Uterus (tissue), 4 donors: ENCODE measurements around the gene SWT1. TPM values are rescaled to one million over a fixed set of nuclear protein-coding genes. Genes with fewer than 3 reads are reported as not detected.

Experiments
- DNase-seq, 2 donors: peaks; one replicate each; pipeline ENCODE4 v3.0.0-alpha.2; 2019 to 2020
- H3K27ac ChIP-seq, 2 donors: fragments of 200-600 bp; sonication (generic); 1 replicate in 1 of 2; 2 replicates in 1 of 2; pipeline ENCODE4 v1.5.1; 2016 to 2018
- H3K27me3 ChIP-seq, 2 donors: fragments of 200-600 bp; sonication (generic); one replicate each; pipeline ENCODE4 v1.5.1; 2018 to 2019; ENCODE audit warnings: control low read depth in 1 of 2
- H3K36me3 ChIP-seq, 2 donors: fragments of 200-600 bp; sonication (generic); one replicate each; pipeline ENCODE4 v1.5.1; 2019; ENCODE audit warnings: control low read depth in 1 of 2
- H3K4me1 ChIP-seq, 2 donors: fragments of 200-600 bp; sonication (generic); one replicate each; pipeline ENCODE4 v1.5.1; 2018 to 2019; ENCODE audit warnings: control low read depth in 1 of 2
- H3K4me3 ChIP-seq, 2 donors: fragments of 200-600 bp; sonication (generic); 1 replicate in 1 of 2; 2 replicates in 1 of 2; pipeline ENCODE4 v1.5.1; 2018 to 2019; ENCODE audit warnings: mild to moderate bottlenecking in 1 of 2
- H3K9me3 ChIP-seq, 2 donors: fragments of 200-600 bp; sonication (generic); one replicate each; pipeline ENCODE4 v1.5.1; 2019; ENCODE audit warnings: control low read depth in 1 of 2
- CTCF ChIP-seq, 4 experiments: fragments of 200-600 bp in 2 of 4; fragments of 450-650 bp in 2 of 4; sonication (generic) in 2 of 4; IDR thresholded peaks; one replicate each; pipeline ENCODE4 v1.5.1; 2016 to 2019; ENCODE audit warnings: antibody characterized with exemption in 4 of 4, mild to moderate bottlenecking in 2 of 4, moderate library complexity in 1 of 4
- POLR2A ChIP-seq, 2 donors: fragments of 450-650 bp; IDR thresholded peaks; one replicate each; pipeline ENCODE4 v1.6.1; 2016; ENCODE audit warnings: antibody characterized with exemption in 2 of 2, mild to moderate bottlenecking in 1 of 2, moderate library complexity in 1 of 2
- intact Hi-C: fragments of 100-400 bp; cut with DNase I; formaldehyde crosslinking; loops from one replicate; pipeline ENCODE4 v1.15.1; 2023; ENCODE audit warnings: low total_unique reads
- total RNA-seq, 4 donors: library from RNA; depleted of rRNA in 3 of 4; stranded (reverse); fragments of >200 nt in 3 of 4; gene quantifications; one replicate each; pipeline versions ENCODE4 v1.1.0 to v1.2.4, GENCODE V29; 2014 to 2023
- donor health status: DM: yes; HTN: yes; CAD: no.

The SWT1 gene
- total RNA-seq, 4 donors from 2014 or later = 9.2 to 29.4 (median 17.5) TPM

DNA sequence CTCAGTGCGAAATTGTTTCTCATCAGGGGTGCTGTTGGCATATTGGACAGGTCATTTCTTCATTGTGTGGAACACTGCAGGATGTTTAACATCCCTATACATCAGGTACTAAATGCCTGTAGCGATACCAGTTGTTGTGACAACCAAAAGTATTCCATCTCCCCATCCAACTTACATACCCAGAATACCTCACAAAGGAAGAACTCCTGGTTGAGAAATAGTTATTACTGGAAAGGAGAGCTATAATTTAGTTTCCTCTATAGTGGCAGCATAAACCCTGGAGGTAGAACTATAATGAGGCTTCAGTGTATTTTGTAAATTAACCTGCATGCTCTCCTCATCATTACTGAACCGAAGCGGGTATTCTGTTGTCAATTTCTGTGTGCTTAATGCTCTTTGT lies 115.0 kb downstream of the SWT1 start:
- Histone ChIP-seq H3K4me3 (no peak overlapping the region), H3K36me3 (no peaks in the 10 kb centered on the region), H3K27ac (no peak overlapping the region), H3K4me1 (no peaks in the 10 kb centered on the region), H3K27me3 (no peaks in the 10 kb centered on the region), H3K9me3 (no peaks in the 10 kb centered on the region)
- intact Hi-C loops = no loop called here
- DNase-seq = no peak
- TF ChIP-seq POLR2A (IDR thresholded peaks at IDR 0.05) (no peak), CTCF (IDR thresholded peaks at IDR 0.05) (no peak)

DNA sequence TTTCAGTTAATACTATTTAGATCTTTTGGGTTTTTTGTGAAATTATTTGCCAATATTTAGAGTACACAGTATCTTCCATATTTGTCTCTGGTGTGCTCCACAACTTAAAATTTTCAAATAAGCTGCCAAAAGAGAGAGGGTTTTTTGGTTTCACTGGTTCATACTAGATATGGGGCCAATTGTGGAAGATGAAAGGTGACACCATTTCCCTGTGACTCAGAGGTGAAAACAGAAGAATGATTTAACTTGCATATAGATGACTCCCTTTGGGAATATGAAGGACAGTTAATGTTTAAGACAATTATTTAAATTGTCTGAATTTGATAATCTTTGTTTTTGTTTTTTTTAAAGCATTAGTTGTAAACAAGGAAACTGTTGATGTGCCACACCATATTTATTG lies 122.6 kb downstream of the SWT1 start:
- intact Hi-C loops = no loop called here
- TF ChIP-seq CTCF (IDR thresholded peaks at IDR 0.05) (no peak), POLR2A (IDR thresholded peaks at IDR 0.05) (no peak)
- no peak for DNase-seq

GRCh38 chr1:185280589-185280988 lies 123.6 kb downstream of the SWT1 start:
- Histone ChIP-seq H3K27ac (no peak overlapping the region), H3K4me1 (no peaks in the 10 kb centered on the region), H3K4me3 (no peak overlapping the region), H3K36me3 (no peaks in the 10 kb centered on the region), H3K27me3 (no peaks in the 10 kb centered on the region), H3K9me3 (no peaks in the 10 kb centered on the region)
- intact Hi-C loops = no loop called here
- TF ChIP-seq CTCF (IDR thresholded peaks at IDR 0.05) (no peak), POLR2A (IDR thresholded peaks at IDR 0.05) (no peak)
- DNase-seq = no peak

More for the DNA sequence above, 122.6 kb downstream of the SWT1 start:
- Histone ChIP-seq H3K9me3 (no peaks in the 10 kb centered on the region), H3K4me3 (no peak overlapping the region), H3K27me3 (no peaks in the 10 kb centered on the region), H3K36me3 (no peaks in the 10 kb centered on the region), H3K27ac (no peak overlapping the region), H3K4me1 (no peaks in the 10 kb centered on the region)

DNA sequence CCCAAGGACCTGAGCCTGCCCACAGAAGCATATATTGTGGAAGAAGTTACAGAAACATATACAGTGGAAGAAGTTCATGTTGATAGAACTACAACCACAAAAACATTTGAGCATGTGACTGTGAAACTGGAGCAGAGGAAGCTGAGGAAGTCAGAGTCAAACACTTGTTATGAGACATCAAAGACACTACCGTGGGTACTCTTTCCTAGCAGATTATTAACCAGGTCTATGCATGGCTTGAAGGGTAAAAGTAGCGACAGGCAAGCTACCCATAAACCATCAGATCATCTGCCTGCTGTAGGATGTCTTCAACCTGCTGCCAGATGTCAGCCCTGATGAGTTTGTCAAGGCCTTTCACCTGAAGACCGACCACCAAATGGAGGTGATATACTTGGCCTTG lies 124.3 kb downstream of the SWT1 start:
- no peak overlapping the region for H3K4me3 ChIP-seq
- no peak overlapping the region for H3K27ac ChIP-seq
- intact Hi-C loops = no loop called here
- H3K9me3 ChIP-seq = no peaks in the 10 kb centered on the region
- TF ChIP-seq CTCF (IDR thresholded peaks at IDR 0.05) = no peak
- TF ChIP-seq POLR2A (IDR thresholded peaks at IDR 0.05) = no peak
- no peaks in the 10 kb centered on the region for H3K36me3 ChIP-seq
- no peaks in the 10 kb centered on the region for H3K27me3 ChIP-seq
- no peak for DNase-seq
- H3K4me1 ChIP-seq = no peaks in the 10 kb centered on the region

- Histone ChIP-seq H3K4me1 (no peaks in the 10 kb centered on the region), H3K4me3 (no peak overlapping the region), H3K9me3 (no peaks in the 10 kb centered on the region), H3K27me3 (no peaks in the 10 kb centered on the region), H3K36me3 (no peaks in the 10 kb centered on the region), H3K27ac (no peak overlapping the region)
- DNase-seq = no peak
- intact Hi-C loops = no loop called here
- no peak for TF ChIP-seq CTCF (IDR thresholded peaks at IDR 0.05)
- no peak for TF ChIP-seq POLR2A (IDR thresholded peaks at IDR 0.05)
Measured at GRCh38 chr1:185284116-185284515, 127.1 kb downstream of the SWT1 start.
